ENCODE results near the gene MLLT1. TPM values are rescaled to one million over a fixed set of nuclear protein-coding genes. Genes with fewer than 3 reads are reported as not detected.

MLLT1 gene
- polyA plus RNA-seq, 1 experiment = 12.3 TPM

GRCh38 chr19:6225232-6225865 is 54.4 kb downstream of the MLLT1 start:
- POLR2A ChIA-PET = interaction anchor here (0.6 kb wide), 1 partner anchor 27 kb away, joined by 3 read pairs; no protein-coding TSS in a partner anchor

DNA sequence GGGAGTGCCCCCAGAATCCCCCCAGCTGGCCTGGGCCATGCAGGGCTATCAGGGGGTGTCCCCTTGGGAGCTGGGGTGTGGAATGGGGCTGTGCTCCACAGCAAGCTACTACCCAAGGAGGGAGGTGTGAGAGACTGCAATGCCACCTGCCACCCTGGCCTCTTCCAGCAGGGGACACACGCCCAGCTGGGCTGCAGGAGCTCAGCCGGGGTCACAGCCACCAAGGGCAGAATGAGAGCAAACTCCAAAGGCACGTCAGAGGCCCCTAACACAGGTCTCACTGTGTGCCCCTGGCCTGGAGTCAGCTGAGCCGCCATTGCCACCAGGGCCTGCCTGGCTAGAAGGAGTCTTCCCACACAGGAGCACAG is 55.5 kb downstream of the MLLT1 start:
- CTCF ChIA-PET = interaction anchor here (0.5 kb wide), 1 partner anchor 56 kb away, joined by 3 read pairs; no protein-coding TSS in a partner anchor
- no peak for DNase-seq (ENCODE audit: low read depth, low spot score)

More at GRCh38 chr19:6225232-6225865, 54.4 kb downstream of the MLLT1 start:
- CTCF ChIA-PET = no interaction called here
- H3K4me3 ChIP-seq (ENCODE audit: low read depth, low read length) = no peak overlapping the region
- H3K9me3 ChIP-seq (ENCODE audit: control insufficient read depth, insufficient read depth, low read length) = no peaks in the 10 kb centered on the region; the same call in 1 of the 2 replicates
- no peak for TF ChIP-seq CTCF (IDR thresholded peaks at IDR 0.05; ENCODE audit: low read depth, low read length)
- no peak for DNase-seq (ENCODE audit: low read depth, low spot score)
- H3K27me3 ChIP-seq (ENCODE audit: control insufficient read depth, insufficient read depth, low read length) = no peaks in the 10 kb centered on the region
- H3K27ac ChIP-seq (ENCODE audit: low read depth, low read length) = no peak overlapping the region

GRCh38 chr19:6223461-6224307 is 56.1 kb downstream of the MLLT1 start:
- Histone ChIP-seq H3K27ac (ENCODE audit: low read depth, low read length) (no peak overlapping the region), H3K27me3 (ENCODE audit: control insufficient read depth, insufficient read depth, low read length) (no peaks in the 10 kb centered on the region), H3K9me3 (ENCODE audit: control insufficient read depth, insufficient read depth, low read length) (no peaks in the 10 kb centered on the region), H3K4me3 (ENCODE audit: low read depth, low read length) (no peak overlapping the region)
- POLR2A ChIA-PET = interaction anchor here (0.7 kb wide), 1 partner anchor 51 kb away, joined by 4 read pairs; no protein-coding TSS in a partner anchor
- no peak for DNase-seq (ENCODE audit: low read depth, low spot score)
- CTCF ChIA-PET = interaction anchor here (0.5 to 2.3 kb wide), 3 partner anchors 57 to 114 kb away, joined by 3 to 8 read pairs (median 3); no protein-coding TSS in a partner anchor
- TF ChIP-seq CTCF (IDR thresholded peaks at IDR 0.05; ENCODE audit: low read depth, low read length) = no peak

More for the DNA sequence above, 55.5 kb downstream of the MLLT1 start:
- Histone ChIP-seq H3K27ac (ENCODE audit: low read depth, low read length) (no peak overlapping the region), H3K4me3 (ENCODE audit: low read depth, low read length) (no peak overlapping the region), H3K9me3 (ENCODE audit: control insufficient read depth, insufficient read depth, low read length) (no peaks in the 10 kb centered on the region; the same call in 1 of the 2 replicates), H3K27me3 (ENCODE audit: control insufficient read depth, insufficient read depth, low read length) (no peaks in the 10 kb centered on the region)
- TF ChIP-seq CTCF (IDR thresholded peaks at IDR 0.05; ENCODE audit: low read depth, low read length) = no peak
- POLR2A ChIA-PET = no interaction called here

GRCh38 chr19:6222884-6223283 is 56.9 kb downstream of the MLLT1 start:
- ChIA-PET CTCF (interaction anchor here (0.5 to 2.3 kb wide), 3 partner anchors 75 to 115 kb away, joined by 3 to 8 read pairs (median 3); no protein-coding TSS in a partner anchor), POLR2A (interaction anchor here (0.7 kb wide), 1 partner anchor 50 kb away, joined by 4 read pairs; no protein-coding TSS in a partner anchor)

More at GRCh38 chr19:6222884-6223283, 56.9 kb downstream of the MLLT1 start:
- H3K9me3 ChIP-seq (ENCODE audit: control insufficient read depth, insufficient read depth, low read length) = no peaks in the 10 kb centered on the region
- no peak overlapping the region for H3K27ac ChIP-seq (ENCODE audit: low read depth, low read length)
- H3K4me3 ChIP-seq (ENCODE audit: low read depth, low read length) = no peak overlapping the region
- no peak for DNase-seq (ENCODE audit: low read depth, low spot score)
- no peaks in the 10 kb centered on the region for H3K27me3 ChIP-seq (ENCODE audit: control insufficient read depth, insufficient read depth, low read length)
- no peak for TF ChIP-seq CTCF (IDR thresholded peaks at IDR 0.05; ENCODE audit: low read depth, low read length)

All from AG04450 (cell line).